ENCODE results near the gene ADGRE2. TPM values are rescaled to one million over a fixed set of nuclear protein-coding genes. Genes with fewer than 3 reads are reported as not detected.
"Not testable (repeated sequence)": the region's sequence is repeated elsewhere in the genome, so short reads cannot be mapped to it uniquely, and the experiment has no call there.

ADGRE2 gene
- total and polyA plus RNA-seq, 11 donors: 0.40 to 11.6 (median 0.84) TPM

GRCh38 chr19:14786421-14786851 is 8.1 kb upstream of the ADGRE2 start:
- H3K27me3 ChIP-seq: peaks cover 0 to 16% (median 5%) of the 10 kb centered on the region in 9 donors
- H3K27ac ChIP-seq: no peak overlapping the region
- peaks cover 0 to 41% (median 0%) of the 10 kb centered on the region in 12 donors for H3K4me1 ChIP-seq
- no peaks in the 10 kb centered on the region for H3K36me3 ChIP-seq
- no peak overlapping the region for H3K4me3 ChIP-seq
- intact Hi-C loops (cut with DNase I): loop anchor here in 3 of 10 donors (1.0 to 10.0 kb wide), 3 partner anchors 98 to 102 kb away; partner anchors contain the start of gene OR7A17 (in 2 of the 3)
- peak in 4 of 5 donors; percentile 28 to 71 (median 35) for DNase-seq
- 18 to 27% (median 19%) methylated on average over 15 to 18 of the region's 18 CpGs for WGBS, 4 donors
- TF ChIP-seq POLR2A (IDR thresholded peaks at IDR 0.05): no peak
- TF ChIP-seq, protein P1, sequence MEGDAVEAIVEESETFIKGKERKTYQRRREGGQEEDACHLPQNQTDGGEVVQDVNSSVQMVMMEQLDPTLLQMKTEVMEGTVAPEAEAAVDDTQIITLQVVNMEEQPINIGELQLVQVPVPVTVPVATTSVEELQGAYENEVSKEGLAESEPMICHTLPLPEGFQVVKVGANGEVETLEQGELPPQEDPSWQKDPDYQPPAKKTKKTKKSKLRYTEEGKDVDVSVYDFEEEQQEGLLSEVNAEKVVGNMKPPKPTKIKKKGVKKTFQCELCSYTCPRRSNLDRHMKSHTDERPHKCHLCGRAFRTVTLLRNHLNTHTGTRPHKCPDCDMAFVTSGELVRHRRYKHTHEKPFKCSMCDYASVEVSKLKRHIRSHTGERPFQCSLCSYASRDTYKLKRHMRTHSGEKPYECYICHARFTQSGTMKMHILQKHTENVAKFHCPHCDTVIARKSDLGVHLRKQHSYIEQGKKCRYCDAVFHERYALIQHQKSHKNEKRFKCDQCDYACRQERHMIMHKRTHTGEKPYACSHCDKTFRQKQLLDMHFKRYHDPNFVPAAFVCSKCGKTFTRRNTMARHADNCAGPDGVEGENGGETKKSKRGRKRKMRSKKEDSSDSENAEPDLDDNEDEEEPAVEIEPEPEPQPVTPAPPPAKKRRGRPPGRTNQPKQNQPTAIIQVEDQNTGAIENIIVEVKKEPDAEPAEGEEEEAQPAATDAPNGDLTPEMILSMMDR (IDR thresholded peaks at IDR 0.05): peak; percentile 24 to 72 (median 46)
- peaks cover 0 to 6% (median 0%) of the 10 kb centered on the region in 12 donors for H3K9me3 ChIP-seq
- peak in 1 of 4 donors; percentile 15 for ATAC-seq

- not testable (repeated sequence) for H3K4me3 ChIP-seq, H3K36me3 ChIP-seq, H3K9me3 ChIP-seq
- 51 to 59% (median 54%) methylated on average over 8 to 9 of the region's 11 CpGs for WGBS, 4 donors
- Histone ChIP-seq H3K4me1 (peaks cover 0 to 41% (median 0%) of the 10 kb centered on the region in 12 donors), H3K27me3 (peaks cover 0 to 16% (median 5%) of the 10 kb centered on the region in 9 donors), H3K27ac (peak overlapping the region in 2 of 12 donors; percentile 24 to 76)
- intact Hi-C loops (cut with DNase I): loop anchor here in 2 of 10 donors (5.0 to 10.0 kb wide), 2 partner anchors 100 to 102 kb away; partner anchors contain the start of gene OR7A17 (in 2 of the 2)
- ATAC-seq (peak; percentile 17 to 91 (median 87)), DNase-seq (peak in 4 of 5 donors; percentile 40 to 56 (median 48))
These were observed 6.9 kb upstream of the ADGRE2 start for GRCh38 chr19:14785102-14785793.

DNA sequence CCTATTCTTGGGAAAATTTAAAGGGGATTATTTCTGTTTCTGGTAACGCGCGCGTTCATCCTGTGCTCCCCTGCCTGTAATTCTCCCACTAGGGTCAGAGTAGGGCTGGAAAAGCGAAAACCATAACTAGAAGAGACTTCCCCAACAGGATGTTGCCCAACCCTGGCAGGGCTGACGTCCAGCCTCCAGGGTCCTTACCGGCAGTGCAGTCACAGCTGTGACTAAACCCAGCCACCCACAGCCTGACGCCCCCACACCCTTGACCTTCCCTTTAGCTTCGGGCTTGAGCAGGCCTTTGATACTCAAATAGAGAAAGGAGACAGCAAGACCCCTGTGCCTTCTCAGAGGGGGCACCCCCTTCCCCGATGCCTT is 6.4 kb upstream of the ADGRE2 start:
- H3K9me3 ChIP-seq, H3K4me3 ChIP-seq, H3K36me3 ChIP-seq: not testable (repeated sequence)
- peaks cover 0 to 41% (median 0%) of the 10 kb centered on the region in 12 donors for H3K4me1 ChIP-seq
- DNase-seq: peak; percentile 59 to 82 (median 66)
- ATAC-seq: peak; percentile 66 to 91 (median 88)
- intact Hi-C loops (cut with DNase I): loop anchor here in 2 of 10 donors (5.0 to 10.0 kb wide), 2 partner anchors 100 to 103 kb away; partner anchors contain the start of gene OR7A17 (in 2 of the 2)
- peak overlapping the region in 1 of 12 donors; percentile 76 for H3K27ac ChIP-seq
- peaks cover 0 to 16% (median 5%) of the 10 kb centered on the region in 9 donors for H3K27me3 ChIP-seq
- WGBS, 4 donors: 45 to 55% (median 49%) methylated on average over 9 of the region's 10 CpGs

- 54 to 66% (median 59%) methylated on average over 8 of the region's 8 CpGs for WGBS, 4 donors
These were observed 5.1 kb upstream of the ADGRE2 start for GRCh38 chr19:14783410-14783998.

GRCh38 chr19:14782626-14783409 is 4.5 kb upstream of the ADGRE2 start:
- peaks cover 0 to 41% (median 0%) of the 10 kb centered on the region in 12 donors for H3K4me1 ChIP-seq
- intact Hi-C loops (cut with DNase I): loop anchor here in 1 of 10 donors (10.0 kb wide), 1 partner anchor 102 kb away; the partner anchor contains the start of gene OR7A17
- H3K9me3 ChIP-seq: no peaks in the 10 kb centered on the region
- 87 to 89% (median 89%) methylated on average over 16 of the region's 16 CpGs for WGBS, 4 donors
- H3K27ac ChIP-seq: peak overlapping the region in 1 of 12 donors; percentile 79
- TF ChIP-seq POLR2A (IDR thresholded peaks at IDR 0.05): no peak
- TF ChIP-seq, protein P1 (IDR thresholded peaks at IDR 0.05): no peak
- peaks cover 0 to 16% (median 5%) of the 10 kb centered on the region in 9 donors for H3K27me3 ChIP-seq
- H3K4me3 ChIP-seq: no peak overlapping the region
- ATAC-seq (no peak), DNase-seq (no peak)
- no peaks in the 10 kb centered on the region for H3K36me3 ChIP-seq

More at GRCh38 chr19:14783410-14783998, 5.1 kb upstream of the ADGRE2 start:
- ATAC-seq: peak in 1 of 4 donors; percentile 35
- intact Hi-C loops (cut with DNase I): loop anchor here in 1 of 10 donors (10.0 kb wide), 1 partner anchor 101 kb away; the partner anchor contains the start of gene OR7A17
- not testable (repeated sequence) for DNase-seq, H3K36me3 ChIP-seq, H3K9me3 ChIP-seq, H3K4me3 ChIP-seq
- Histone ChIP-seq H3K4me1 (peaks cover 0 to 41% (median 0%) of the 10 kb centered on the region in 12 donors), H3K27ac (peak overlapping the region in 1 of 12 donors; percentile 79), H3K27me3 (peaks cover 0 to 16% (median 5%) of the 10 kb centered on the region in 9 donors)

DNA sequence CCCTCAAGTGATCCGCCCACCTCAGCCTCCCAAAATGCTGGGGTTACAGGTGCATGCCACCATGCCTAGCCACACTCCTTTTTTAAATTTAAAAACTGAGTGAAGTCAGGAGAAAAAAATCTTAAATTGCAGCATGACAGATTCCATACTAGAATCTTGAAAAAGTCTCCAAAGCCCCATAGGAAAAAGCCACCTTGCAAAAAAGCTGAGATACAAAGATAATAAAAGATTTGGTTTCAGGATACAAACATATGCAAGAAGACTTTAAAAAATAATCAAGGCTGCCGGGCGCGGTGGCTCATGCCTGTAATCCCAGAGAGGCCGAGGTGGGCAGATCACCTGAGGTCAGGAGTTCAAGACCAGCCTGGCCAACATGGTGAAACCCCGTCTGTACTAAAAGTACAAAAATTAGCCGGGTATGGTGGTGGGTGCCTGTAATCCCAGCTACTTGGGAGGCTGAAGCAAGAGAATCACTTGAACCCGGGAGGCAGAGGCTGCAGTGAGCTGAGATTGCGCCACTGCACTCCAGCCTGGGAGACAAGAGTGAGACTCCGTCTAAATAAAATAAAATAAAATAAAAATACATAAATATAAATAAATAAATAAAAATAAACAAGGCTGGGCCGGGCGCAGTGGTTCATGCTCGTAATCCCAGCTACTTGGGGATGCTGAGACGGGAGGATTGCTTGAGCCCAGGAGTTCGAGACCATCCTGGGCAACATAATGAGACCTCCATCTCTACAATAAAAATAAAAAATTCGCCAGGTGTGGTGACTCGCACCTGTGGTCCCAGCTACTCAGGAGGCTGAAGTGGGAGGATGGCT is 3.6 kb upstream of the ADGRE2 start:
- not testable (repeated sequence) for DNase-seq, H3K36me3 ChIP-seq, H3K9me3 ChIP-seq, H3K4me3 ChIP-seq, ATAC-seq
- Histone ChIP-seq H3K4me1 (peaks cover 0 to 34% (median 0%) of the 10 kb centered on the region in 12 donors), H3K27me3 (peaks cover 0 to 20% (median 5%) of the 10 kb centered on the region in 9 donors), H3K27ac (peak overlapping the region in 1 of 12 donors; percentile 79)
- intact Hi-C loops (cut with DNase I): loop anchor here in 1 of 10 donors (10.0 kb wide), 1 partner anchor 103 kb away; the partner anchor contains the start of gene OR7A17
- 87 to 92% (median 89%) methylated on average over 17 of the region's 17 CpGs for WGBS, 4 donors
